Effector CD8-positive, alpha-beta T cell (primary cell): ENCODE data around the gene CRYBA2.

Source experiments
- DNase-seq: peaks from one replicate; lab custom pipeline; 2025; lab: John Stamatoyannopoulos, UW

Gene CRYBA2

DNA sequence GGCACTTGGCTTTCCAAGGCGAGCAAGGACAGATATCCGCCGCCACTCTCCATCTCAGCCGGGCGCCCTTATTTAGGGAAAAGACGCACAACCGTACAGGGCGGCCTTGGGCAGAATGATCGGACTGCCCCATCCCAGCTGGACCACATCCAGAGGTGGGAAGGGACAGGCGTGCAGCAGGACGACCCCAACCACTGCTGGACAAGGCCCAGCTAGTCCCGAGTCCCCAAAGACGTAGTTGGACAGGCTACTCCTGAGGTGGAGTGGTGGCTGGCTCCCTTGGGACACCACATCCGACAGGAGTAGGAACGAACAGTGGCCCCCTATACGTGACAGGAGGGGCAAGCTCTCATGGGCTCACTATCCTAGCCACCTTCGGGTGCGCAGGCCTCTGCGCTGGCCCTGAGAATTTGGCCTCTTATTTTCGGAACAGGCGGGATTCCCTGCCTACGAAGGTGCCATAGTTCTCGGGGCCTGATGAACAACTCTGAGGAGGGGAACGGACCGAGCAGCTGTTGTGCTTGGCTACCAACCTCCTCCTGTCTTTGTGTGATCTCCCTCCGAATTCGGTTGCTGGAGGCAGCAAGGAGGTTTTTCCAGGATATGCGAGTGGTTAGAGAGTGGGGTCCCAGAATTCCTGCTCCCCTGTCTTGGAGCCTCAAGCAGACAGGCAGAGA, 10.5 kb downstream of the CRYBA2 start:
- DNase-seq, result no peak

- DNase-seq, result no peak
These were observed 11.2 kb downstream of the CRYBA2 start for GRCh38 chr2:218981881-218982585.

- DNase-seq, result no peak
These were observed 11.8 kb downstream of the CRYBA2 start for GRCh38 chr2:218981390-218981880.

GRCh38 chr2:218980735-218981389, 12.4 kb downstream of the CRYBA2 start:
- no peak for DNase-seq

DNA sequence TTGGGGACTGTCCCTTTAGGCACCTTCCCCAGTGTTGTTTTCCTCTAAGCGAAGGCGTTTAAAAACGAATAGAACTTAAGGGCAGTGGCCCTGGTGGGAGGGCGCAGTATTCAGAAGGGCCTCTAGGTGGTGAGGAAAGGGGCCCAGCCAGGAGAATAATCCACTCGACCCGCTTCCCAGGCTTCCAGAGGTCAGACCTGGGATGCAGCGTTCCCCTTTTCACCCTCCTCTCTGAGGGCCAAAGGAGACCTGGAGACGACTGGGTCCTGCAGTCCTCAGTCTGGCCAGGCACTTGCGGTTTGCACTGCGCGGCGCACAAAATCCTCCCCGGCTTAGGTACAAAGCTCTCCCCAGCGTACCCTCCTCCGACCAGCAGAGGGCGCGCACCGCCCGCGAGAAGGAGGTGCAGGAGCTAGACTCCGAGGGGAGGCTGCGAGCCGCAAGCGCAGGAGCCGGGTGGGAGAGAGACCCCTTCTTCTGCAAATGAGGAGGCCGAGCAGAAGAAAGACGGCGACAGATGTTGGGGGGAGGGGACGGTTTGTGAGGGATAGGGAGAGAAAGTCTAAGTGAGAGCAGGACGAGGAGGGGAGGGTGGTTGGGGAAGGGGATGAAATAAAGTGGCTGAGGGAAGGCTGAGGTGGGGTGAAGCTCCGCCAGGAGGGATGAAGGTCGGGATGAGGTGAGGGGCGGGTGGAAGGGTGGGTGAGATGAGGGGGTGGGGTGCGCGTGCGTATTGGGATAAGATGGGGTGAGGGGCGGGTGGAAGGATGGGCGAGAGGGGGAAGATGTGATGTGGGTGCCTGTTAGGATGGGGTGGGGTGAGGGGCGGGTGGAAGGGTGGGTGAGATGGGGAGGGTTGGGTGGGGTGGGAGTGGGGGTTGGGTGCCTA, 13.1 kb downstream of the CRYBA2 start:
- DNase-seq, result peak; percentile 74

DNA sequence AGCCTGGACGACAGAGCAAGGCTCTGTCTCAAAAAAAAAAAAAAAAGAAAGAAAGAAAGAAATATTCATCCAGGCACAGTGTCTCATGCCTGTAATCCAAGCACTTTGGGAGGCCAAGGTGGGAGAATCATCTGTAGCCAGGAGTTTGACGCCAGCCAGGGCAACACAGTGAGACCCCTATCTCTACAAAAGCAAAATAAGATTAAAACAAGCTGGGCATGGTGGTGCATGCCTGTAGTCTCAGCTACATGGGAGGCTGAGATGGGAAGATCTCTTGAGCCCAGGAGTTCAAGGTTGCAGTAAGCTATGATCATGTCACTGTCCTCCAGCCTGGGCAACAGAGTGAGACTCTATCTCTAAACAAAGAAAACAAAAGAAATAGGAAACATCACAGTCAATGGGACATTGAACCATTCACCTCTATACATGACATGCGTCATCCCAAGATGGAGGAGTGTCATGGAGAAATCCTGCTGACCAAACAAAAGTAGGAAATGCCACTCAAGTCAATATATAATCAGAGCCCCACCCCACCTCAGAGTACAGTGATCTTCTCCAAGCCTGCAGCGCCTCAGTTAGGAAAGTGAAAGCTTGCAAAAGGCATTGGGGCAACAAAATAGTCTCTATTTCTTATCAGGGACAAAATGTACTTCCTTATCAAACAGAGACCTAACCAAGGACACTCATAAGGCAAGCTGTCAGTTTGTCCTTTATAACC, 18.0 kb downstream of the CRYBA2 start:
- DNase-seq, result no peak

DNA sequence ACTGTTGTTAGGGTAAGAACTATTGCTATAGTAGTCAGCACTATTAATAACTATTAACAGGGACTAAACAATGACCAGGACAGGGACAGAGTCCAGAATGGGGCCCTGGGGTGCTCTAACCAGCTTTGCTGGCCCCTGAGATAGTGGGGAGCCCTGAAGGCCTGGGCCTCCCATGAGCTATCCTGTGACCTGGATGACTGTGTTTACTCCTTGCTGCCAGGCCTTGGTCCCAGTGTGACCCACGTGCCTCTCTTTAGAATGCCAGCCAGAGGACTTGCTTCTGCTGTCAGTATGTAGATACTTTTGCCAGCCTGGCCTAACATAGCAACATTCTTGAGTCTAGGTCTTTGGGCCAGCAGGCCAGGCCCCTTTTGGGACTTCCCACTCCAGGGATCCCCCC, 22.3 kb downstream of the CRYBA2 start:
- no peak for DNase-seq

DNA sequence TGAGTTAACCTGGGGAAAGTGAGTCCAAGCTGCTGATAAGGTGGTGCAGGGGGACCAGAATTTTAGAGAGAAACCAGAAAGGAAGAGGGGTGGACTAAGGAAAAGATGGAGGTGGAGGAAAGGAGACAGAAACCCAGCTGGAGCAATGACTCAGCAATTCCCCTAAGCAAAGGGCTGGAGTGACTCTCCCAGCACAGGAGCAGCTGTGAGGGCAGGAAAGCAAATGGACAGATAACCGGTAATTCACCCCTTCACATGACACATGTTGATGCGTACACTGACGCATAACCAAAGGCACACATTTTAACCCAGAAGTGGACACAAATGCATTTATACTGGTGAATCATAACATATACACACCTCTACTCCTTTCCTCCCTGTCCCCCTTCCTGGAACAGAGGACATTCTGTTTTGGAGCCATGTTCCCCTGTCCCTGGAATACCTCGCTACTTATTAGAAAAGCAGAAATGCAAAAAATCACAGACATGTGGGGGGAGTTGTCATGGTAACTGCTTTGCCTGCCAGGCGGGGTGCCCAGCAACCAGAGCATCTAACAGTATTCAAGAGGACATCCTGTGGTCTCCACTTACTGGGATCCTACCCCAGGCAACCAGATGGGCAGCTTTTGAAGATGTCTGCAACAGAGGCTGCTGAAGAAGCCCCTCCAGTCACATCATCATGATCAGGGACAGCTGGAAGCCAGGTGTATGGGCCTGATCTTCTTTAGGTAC, 29.0 kb downstream of the CRYBA2 start:
- DNase-seq, result no peak

GRCh38 chr2:218963601-218964000, 29.6 kb downstream of the CRYBA2 start:
- no peak for DNase-seq

DNA sequence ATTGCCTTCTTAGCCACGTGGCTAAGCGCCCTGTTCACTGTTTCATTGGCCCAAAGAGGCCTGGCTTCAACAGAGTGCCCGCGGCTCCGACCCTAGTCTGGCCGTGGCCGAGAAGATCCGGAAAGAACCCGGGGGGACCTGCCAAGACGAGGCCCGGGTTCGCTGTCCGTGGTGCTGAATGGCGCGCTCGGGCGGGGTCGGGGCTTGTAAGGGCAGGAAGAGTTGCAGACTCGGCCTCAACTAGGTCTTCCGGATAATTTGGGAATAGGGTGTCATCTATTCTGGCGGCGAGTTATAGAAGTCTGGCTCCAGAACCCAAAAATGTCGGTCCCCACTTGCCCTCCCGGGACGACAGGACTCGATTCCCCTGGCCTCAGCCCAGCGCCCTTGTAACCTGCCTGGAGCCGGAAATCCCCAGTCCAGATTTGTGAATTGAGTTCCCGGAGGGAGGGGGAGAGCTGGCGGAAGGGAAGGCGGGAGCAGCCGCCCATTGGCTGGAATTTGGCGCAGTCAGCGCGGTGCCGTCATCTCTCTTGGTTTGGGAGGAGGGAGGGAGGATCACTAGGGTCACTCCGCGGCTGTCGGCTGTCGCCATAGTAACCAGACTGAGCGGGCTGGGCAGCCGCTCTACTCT, 30.2 kb downstream of the CRYBA2 start:
- peak; percentile 36 for DNase-seq

DNA sequence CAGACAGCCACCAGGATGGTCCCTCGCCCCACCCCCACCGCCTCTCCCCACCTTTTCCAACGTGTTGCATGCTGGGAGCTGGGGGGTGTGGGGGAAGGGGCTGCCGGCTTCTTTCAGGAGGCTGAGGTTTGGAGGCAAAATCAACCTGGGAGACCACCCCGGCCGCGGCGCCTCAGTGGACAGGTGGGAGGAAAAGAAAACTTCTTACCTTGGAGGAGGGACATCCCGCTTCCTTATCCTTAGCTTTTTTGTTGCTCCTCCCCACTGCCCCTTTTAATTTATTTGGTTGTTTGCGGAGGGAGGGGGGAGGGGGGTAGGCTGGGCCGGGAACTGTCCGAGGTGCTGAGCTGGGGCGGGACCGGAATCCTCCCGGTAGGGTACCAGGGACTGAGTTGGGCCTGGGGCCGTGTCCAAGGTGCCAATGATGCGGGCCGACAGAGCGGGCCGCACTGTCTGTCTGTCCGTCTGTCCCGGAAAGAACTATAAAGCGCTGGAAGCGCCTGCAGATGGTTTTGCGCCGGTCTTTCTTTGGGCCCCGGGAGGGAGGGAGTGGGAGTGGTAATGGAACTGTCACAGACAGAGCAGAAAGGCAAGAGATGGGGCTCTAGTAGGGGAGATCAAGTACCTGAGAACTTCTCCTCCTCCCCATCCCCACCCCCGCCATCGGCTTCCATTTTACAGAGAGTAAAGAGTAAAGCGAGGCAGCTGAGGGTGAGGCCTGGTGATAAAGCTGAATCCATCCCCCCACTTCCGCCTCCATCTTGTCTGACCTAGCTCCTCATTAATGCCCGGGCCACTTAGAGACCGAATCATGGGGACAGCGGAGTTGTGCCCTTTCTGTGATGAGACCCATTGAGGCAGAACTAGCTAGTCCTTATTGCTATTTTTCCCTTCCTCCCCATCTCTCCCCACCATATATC, 31.3 kb downstream of the CRYBA2 start:
- no peak for DNase-seq

GRCh38 chr2:218961229-218961628, 32.0 kb downstream of the CRYBA2 start:
- DNase-seq, result no peak

DNA sequence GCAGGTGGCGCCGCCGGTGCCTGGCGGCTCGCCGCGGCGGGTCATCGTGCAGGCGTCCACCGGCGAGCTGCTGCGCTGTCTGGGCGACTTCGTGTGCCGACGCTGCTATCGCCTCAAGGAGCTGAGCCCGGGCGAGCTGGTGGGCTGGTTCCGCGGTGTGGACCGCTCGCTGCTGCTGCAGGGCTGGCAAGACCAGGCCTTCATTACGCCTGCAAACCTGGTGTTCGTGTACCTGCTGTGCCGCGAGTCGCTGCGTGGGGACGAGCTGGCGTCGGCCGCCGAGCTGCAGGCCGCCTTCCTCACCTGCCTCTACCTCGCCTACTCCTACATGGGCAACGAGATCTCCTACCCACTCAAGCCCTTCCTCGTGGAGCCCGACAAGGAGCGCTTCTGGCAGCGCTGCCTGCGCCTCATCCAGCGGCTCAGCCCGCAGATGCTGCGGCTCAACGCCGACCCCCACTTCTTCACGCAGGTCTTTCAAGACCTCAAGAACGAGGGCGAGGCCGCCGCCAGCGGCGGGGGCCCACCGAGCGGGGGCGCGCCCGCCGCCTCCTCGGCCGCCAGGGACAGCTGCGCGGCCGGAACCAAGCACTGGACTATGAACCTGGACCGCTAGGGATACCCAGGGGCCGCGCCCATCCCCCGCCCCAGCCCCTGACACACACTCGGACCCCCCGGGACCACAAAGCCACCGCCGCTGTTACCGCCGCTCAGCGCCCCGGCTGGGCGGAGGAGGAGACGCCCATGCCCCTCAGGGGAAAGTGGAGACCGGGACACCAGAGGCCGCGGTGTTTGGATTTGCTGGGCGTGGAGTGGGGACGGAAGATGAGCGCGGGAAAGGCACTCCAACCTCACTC, 32.7 kb downstream of the CRYBA2 start:
- DNase-seq, result no peak

GRCh38 chr2:218959761-218960308, 33.4 kb downstream of the CRYBA2 start:
- DNase-seq, result no peak

- peak; percentile 26 for DNase-seq
These were observed 34.0 kb downstream of the CRYBA2 start, which contains the start of gene CDK5R2 for GRCh38 chr2:218959141-218959731. Gene CDK5R2 (plus strand): TSS chr2:218959666. CDS start chr2:218959821, 155 bp downstream.

GRCh38 chr2:218958276-218958675, 34.9 kb downstream of the CRYBA2 start:
- DNase-seq, result no peak

DNA sequence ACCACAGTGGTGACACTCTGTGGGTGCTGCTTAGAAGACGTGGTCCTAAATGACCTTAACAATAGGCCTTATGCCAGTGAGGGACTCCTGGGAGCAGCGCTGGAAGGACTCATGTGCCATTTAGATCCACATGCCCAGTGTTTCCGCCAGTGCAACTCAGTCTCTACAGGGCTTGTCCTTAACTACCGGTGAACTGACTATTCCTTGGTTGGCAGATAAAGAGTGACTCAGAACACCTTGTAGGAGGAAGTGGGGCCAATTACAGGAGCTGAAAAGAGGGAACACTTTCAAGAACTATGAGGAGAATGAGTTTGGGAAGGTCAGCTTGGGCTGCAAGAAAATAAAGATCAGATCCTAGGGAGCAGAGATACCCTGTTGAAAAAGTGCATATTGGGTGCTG, 35.6 kb downstream of the CRYBA2 start:
- no peak for DNase-seq
